A549 (cell line): ENCODE data around the gene UMODL1.

Experiments
- CTCF ChIP-seq: fragments of >200 bp; sonication (Bioruptor Twin); formaldehyde crosslinking; IDR thresholded peaks from 3 replicates; pipeline ENCODE4 v1.5.1; 2016
- HOXB5 ChIP-seq: fragments of 250-450 bp; sonication (Bioruptor Pico); IDR thresholded peaks from 2 replicates; pipeline ENCODE4 v1.5.0; 2020; ENCODE audit warnings: mild to moderate bottlenecking, moderate library complexity

GRCh38 chr21:42151148-42151947 is 80.2 kb downstream of the UMODL1 start:
- no peak for TF ChIP-seq CTCF
- TF ChIP-seq HOXB5, result no peak
